ENCODE results near the gene ZBTB11. TPM values are rescaled to one million over a fixed set of nuclear protein-coding genes. Genes with fewer than 3 reads are reported as not detected.

ZBTB11 gene
- total and polyA plus RNA-seq, 11 donors: 4.6 to 12.9 (median 9.8) TPM

- no peak for ATAC-seq
- TF ChIP-seq CTCF (IDR thresholded peaks at IDR 0.05) (no peak), POLR2A (IDR thresholded peaks at IDR 0.05) (no peak)
- DNase-seq: no peak
Observed at GRCh38 chr3:101656651-101657050, 20.3 kb downstream of the ZBTB11 start.

GRCh38 chr3:101646726-101647125, 30.2 kb downstream of the ZBTB11 start:
- no peak for ATAC-seq
- no peak for DNase-seq
- TF ChIP-seq POLR2A (IDR thresholded peaks at IDR 0.05): no peak
- TF ChIP-seq CTCF (IDR thresholded peaks at IDR 0.05): no peak
- 98 to 100% (median 99%) methylated on average over 1 of the region's 1 CpG for WGBS, 4 donors
- H3K27ac ChIP-seq: no peak overlapping the region
- intact Hi-C loops (cut with DNase I): no loop called here
- H3K36me3 ChIP-seq: peaks cover 4 to 46% (median 35%) of the 10 kb centered on the region in 9 donors
- no peak overlapping the region for H3K4me3 ChIP-seq
- no peaks in the 10 kb centered on the region for H3K27me3 ChIP-seq
- H3K9me3 ChIP-seq: peaks cover 0 to 9% (median 0%) of the 10 kb centered on the region in 12 donors
- H3K4me1 ChIP-seq: peaks cover 0 to 14% (median 0%) of the 10 kb centered on the region in 12 donors

More at GRCh38 chr3:101656651-101657050, 20.3 kb downstream of the ZBTB11 start:
- no peaks in the 10 kb centered on the region for H3K9me3 ChIP-seq
- peaks cover 0 to 100% (median 100%) of the 10 kb centered on the region in 9 donors for H3K36me3 ChIP-seq
- intact Hi-C loops (cut with DNase I): no loop called here
- no peak overlapping the region for H3K27ac ChIP-seq
- 91 to 95% (median 94%) methylated on average over 6 of the region's 6 CpGs for whole genome bisulfite sequencing, 4 donors
- no peaks in the 10 kb centered on the region for H3K4me1 ChIP-seq
- no peaks in the 10 kb centered on the region for H3K27me3 ChIP-seq
- H3K4me3 ChIP-seq: no peak overlapping the region

GRCh38 chr3:101643861-101644613, 32.9 kb downstream of the ZBTB11 start:
- 67 to 73% (median 70%) methylated on average over 6 of the region's 6 CpGs for WGBS, 4 donors

More at GRCh38 chr3:101643861-101644613, 32.9 kb downstream of the ZBTB11 start:
- peaks cover 0 to 5% (median 0%) of the 10 kb centered on the region in 12 donors for H3K9me3 ChIP-seq
- H3K4me1 ChIP-seq: peaks cover 0 to 14% (median 0%) of the 10 kb centered on the region in 12 donors
- no peaks in the 10 kb centered on the region for H3K27me3 ChIP-seq
- H3K27ac ChIP-seq: no peak overlapping the region
- H3K36me3 ChIP-seq: peaks cover 0 to 19% (median 10%) of the 10 kb centered on the region in 9 donors
- H3K4me3 ChIP-seq: no peak overlapping the region
- intact Hi-C loops (cut with DNase I): no loop called here
- no peak for TF ChIP-seq CTCF (IDR thresholded peaks at IDR 0.05)
- no peak for TF ChIP-seq POLR2A (IDR thresholded peaks at IDR 0.05)
- ATAC-seq: peak in 1 of 4 donors; percentile 20
- no peak for DNase-seq
